Activated naive CD4-positive, alpha-beta T cell treated with anti-CD3 and anti-CD28 coated beads, Interleukin-2, amount 50 U/mL, for 16 hours (primary cell): ENCODE data around the gene AOPEP.

Experiments
- DNase-seq: peaks from one replicate; pipeline ENCODE4 v3.0.0-alpha.2; 2020

AOPEP gene

DNA sequence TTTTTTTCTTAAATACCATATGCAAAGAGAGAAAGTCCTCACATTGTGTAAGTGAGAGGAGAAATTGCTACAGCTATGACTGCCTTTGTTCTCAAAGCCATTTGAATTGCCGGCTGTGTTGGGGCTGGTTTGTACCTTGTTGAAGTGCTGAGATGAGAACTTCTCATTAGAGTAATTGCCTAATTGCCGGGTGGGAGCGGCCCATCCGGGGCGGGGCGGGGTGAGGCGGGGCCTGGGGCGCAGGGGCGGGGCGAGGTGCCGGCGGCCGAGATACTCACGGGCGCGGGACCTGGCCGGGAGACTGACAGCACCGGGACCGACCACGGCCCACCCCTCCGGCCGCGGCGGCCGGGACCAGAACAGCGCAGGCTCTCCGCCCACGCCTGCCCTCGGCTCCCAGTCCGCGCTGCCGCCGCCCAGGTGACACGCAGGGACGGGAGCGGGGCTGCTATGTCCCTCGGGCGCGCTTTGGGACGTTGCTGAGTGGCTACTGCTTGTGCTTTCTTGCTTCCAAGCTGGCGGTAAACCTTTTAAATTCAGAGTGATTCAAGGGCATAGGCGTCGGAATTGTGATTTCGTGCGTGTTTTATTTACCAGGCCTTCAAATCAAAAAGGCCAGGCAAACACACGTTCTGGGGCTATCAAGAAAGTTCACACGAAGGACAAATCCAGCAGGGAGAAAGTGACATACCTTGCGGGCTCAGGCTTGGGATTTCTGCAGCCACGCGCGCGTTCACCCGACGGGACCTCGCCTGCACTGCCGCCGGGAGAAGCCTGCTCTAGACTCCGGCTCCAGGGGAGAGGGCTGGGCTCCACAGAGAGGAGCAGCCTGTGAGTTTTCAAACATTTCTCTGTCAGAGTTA lies 322.0 kb downstream of the AOPEP start:
- DNase-seq = peak; percentile 36

GRCh38 chr9:95049761-95050160 lies 323.3 kb downstream of the AOPEP start:
- no peak for DNase-seq

DNA sequence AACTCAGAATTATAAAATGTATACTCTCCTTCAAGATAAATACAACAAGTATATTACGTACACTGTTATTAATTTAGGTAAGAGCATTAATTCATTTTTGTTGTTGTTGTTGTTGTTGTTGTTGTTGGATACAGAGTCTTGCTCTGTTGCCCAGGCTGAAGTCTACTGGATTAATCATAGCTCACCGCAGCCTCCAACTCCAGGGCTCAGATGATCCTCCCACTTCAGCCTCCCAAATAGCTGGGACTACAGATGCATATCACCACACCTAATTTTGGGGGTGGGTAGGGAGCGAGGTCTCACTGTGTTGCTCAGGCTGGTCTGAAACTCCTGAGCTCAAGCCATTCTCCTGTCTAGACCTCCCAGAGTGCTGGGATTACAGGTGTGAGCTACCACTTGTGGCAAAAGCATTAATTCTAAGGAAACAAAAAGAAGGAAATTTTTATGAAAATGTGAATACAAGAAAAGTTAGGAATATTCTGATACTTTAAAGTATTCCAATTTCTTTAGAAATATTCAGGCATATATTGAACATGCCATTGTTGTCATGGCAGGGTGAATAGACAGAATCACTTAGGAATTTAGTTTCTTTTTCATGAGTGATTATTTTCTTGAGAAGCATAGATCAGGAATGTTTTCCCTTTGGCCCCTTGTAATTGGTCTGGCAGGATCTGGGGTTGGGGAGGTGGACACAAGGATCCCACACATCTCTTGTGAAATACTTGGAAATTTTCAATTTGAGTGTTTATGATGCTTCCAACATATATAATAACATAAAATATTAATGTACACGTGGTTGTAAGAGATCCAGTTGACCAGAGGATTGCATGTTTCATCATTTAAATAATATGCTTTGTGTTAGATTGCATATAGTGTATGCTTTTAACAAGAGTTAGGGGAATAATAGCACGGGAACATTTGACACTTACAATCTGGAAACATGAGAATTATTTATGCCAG lies 327.4 kb downstream of the AOPEP start:
- DNase-seq = no peak

- DNase-seq = no peak
Observed at GRCh38 chr9:95055334-95055850, 328.9 kb downstream of the AOPEP start.

DNA sequence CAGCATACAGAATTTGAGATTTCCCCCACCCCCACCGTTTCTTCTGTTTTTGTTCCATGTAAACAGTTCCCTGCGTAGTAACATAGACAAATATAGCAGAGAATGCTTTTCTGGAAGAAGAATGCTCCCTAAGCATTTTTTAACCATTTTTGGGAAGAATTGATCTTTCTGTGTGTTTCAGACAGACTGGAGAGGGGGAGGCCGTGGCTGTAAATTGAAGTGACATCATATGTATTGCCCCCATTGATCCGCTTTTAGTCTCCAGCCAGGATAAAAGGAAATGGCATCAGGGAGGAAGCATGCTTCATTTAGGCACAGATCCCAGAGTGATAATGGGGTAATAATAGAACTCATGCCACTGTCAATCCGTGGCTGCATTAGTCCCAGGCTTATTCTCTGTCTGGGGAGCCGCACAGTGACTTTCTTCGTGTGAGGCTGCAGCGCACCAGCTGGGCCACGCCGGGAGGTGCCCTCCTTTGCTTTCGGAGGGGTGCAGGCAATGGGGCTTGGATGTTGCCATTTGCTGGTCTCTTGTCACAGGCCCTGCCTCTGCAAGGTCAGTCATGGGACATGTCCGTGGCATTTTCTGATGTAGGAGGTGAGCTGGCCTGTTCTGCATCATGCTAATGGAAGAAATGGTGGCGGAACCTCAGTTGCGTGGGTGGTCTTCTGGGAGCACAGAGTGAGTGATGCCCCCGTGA lies 329.5 kb downstream of the AOPEP start:
- DNase-seq = no peak

DNA sequence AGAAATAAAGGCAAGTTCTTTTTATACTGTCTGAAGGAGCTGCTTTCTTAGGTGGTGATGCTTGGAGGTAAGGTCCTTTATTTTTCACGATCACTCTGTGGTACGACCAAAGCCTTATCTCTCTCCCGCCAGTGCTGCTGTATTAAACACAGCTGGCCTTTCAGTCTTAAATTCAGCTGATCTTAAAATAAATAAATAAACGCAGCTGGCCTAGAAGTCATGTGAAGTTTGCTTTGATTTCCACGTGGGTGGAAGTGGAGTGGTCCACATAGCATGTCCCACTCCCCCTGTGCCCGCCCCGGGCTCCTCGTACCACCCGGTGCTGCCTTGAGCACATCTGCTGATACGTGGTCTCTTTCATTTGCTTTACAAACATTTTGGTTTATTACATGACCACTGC lies 330.6 kb downstream of the AOPEP start:
- no peak for DNase-seq

DNA sequence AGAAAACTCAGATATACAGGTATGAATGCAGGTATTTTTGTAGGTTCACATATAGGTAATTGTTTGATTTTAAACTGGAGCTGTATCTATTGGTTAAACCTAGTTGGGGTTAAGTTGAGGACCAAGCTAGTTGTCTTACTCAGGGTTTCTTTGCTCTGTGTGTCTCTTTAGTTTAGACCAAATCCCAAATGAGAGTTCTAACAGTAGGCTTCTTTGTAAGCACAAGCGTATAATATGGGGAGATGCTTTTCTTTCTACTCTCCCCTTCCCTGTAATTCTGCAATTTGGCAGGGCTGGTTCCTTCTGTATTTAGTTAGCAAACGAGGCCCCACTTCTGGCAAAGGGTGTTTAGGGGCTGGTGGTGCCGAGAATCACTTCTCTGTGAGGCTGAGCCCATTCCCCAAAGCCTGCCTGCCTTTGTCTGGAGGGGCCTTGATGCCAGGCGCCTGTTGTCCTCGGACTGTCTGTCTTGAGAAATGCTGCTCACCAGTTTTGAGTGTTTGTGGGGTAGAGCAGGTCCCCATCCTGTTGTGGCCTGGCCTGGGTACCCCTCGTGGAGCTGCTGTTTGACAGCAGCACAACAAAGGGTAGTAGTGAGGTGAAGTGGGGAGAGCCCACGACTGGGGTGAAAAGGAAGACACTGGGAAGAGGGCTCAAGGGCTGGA lies 331.8 kb downstream of the AOPEP start:
- DNase-seq = no peak

GRCh38 chr9:95058795-95059386 lies 332.4 kb downstream of the AOPEP start:
- DNase-seq = no peak

DNA sequence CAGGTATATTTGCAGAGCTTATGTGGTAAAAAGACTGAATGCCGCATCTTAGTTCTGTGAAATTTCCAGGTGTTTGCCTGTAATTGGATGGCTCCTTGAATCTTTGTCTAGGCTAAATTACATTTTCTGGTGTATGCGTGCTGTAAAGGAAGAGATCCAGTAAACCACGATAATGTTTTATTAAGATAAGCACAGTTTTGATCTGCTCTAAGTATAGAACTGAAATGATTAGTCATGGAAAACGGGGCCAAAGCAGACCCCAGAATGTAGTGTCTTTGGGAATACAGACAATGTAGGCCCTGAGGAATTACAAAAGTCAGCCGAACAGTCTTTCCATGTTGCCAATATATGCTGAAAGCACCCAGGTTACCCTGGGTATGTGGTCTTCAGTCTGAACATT lies 333.7 kb downstream of the AOPEP start:
- no peak for DNase-seq

- DNase-seq = no peak
Observed at GRCh38 chr9:95060916-95061315, 334.4 kb downstream of the AOPEP start.

DNA sequence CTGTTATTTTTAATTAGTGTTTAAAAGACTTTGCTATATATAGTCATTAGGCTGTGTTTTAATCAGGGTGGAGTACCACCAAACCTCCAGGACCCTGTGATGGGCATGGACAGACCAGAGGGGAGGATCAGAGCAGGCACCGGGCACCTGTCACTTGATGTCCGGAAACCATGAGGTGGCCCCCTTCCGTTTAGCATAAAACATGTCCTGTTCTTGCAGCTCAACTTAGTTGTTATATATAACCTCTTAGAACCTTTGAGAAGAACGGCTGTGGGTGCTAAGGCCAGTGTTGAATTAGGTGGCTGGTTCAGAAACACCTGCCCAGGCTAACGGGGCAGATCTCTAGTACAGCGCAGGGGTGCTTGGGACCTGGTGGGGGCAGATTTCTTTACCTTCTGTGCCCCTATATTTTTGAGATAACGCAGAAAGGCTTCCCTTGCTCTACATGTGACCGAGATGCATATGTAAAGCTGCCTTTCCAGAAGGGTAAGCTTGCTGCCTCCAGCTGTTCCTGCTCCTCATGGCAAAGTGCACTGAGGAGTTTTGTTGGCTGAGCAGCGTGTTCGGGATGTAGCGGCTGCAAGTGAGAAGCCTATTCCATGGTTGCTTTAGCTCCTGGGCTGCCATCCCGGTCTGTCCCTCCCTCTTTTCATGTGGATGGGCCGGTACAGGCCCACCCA lies 335.6 kb downstream of the AOPEP start:
- no peak for DNase-seq

- no peak for DNase-seq
Observed at GRCh38 chr9:95062596-95063065, 336.1 kb downstream of the AOPEP start.

- no peak for DNase-seq
Observed at GRCh38 chr9:95063300-95063699, 336.8 kb downstream of the AOPEP start.

- no peak for DNase-seq
Observed at GRCh38 chr9:95065224-95065623, 338.7 kb downstream of the AOPEP start.

- DNase-seq = no peak
Observed at GRCh38 chr9:95067057-95067456, 340.6 kb downstream of the AOPEP start.

- no peak for DNase-seq
Observed at GRCh38 chr9:95067897-95068296, 341.4 kb downstream of the AOPEP start.

DNA sequence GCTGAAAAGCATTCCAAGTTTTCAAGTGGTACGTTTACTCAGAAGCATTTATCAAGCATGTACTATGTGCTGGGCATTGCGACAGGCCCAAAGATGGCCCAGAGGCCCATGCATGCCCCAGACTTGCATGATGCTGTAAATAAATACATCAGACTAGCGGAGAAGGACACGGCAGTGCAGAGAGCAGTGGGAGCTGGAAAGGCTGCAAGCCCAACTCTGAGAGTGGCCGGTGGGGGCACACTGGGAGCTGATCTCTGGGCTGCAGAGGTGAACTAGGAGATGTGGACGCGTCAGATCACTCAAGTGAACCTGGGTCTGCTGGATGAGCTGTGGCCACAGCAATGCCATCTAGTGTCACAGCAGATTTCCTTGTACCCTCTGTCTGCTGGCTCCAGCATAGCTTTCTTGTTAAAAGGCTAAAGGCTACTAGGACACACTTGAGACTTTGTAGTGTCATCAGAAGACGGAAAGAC lies 344.1 kb downstream of the AOPEP start:
- DNase-seq = no peak

DNA sequence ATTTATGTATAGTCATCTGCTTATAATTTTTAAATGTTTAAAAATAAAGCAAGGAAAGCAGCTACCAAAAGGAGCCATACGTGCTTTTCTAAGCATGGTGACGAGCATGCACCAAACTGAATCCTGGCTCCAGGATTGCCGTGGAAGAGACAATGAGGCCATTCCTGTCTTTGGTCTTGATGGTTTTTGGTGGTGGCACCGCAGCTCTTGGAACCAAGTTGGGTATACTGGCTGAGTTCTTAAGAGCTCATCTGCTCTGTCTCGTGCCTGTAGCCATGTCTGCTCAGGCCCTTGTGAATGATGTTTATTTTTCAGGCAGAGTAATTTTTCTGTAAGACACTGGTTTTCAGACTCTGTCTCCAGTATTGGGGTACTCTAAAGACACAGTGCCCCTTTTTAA lies 345.0 kb downstream of the AOPEP start:
- DNase-seq = no peak

GRCh38 chr9:95071925-95072324 lies 345.4 kb downstream of the AOPEP start:
- no peak for DNase-seq

DNA sequence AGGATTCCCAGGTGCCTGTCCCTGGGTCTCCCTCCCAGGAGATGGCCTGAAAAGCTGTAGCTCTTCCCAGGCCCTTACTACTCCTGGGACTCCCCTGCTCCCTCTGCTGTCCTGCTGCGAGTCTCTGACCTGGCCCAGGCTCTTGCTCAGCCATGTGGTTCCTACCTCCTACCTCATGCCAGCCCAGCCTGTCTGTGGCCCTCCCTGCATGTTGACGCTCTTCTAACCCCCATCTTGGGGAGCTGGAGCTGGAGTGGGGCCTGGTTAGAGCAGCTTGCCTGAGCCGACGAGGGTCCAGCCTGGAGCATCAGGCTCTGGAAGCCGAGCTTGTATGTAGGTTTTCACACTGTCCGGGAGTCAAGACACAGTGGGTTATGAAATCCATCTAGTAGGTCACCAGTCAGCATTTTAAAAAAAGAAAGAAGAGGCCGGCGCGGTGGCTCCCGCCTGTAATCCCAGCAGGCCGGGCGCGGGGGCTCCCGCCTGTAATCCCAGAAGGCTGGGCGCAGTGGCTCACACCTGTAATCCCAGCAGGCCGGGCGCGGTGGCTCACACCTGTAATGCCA lies 346.6 kb downstream of the AOPEP start:
- no peak for DNase-seq

DNA sequence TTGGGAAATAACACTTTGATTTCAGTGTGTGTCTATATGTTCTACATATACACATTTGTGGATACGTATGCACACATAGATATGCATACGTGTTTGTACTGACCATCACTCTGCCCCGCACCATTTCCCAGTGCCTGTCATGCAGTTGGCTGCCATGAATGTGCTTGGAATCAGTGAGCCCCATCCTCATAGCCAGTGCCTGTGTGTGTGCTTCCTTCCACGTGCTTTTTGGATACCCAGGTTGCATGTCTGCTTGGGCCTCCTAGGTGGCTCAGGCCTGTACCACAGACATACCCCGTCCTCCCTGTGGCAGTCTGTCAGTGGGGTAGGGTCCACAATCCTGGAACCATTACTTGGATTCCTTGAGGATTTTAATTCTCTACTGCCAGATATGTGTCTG lies 347.4 kb downstream of the AOPEP start:
- DNase-seq = no peak
